ENCODE data around the gene APOBEC4. TPM values are rescaled to one million over a fixed set of nuclear protein-coding genes. Genes with fewer than 3 reads are reported as not detected.

APOBEC4 gene
- polyA plus RNA-seq, 1 of the 3 experiments (the other 2 are of a cell fraction) = not detected

GRCh38 chr1:183673605-183674323 is 20.6 kb upstream of the APOBEC4 start:
- Histone ChIP-seq H3K9me3 (no peaks in the 10 kb centered on the region), H3K27me3 (ENCODE audit: insufficient read depth) (no peaks in the 10 kb centered on the region), H3K4me3 (ENCODE audit: low read depth in 2 of 2, low read length in 1 of 2) (no peak overlapping the region), H4K20me1 (ENCODE audit: insufficient read depth) (no peaks in the 10 kb centered on the region), H3K4me1 (ENCODE audit: control insufficient read depth in 1 of 2, insufficient read depth in 2 of 2, low read depth in 1 of 2, low read length in 1 of 2) (peaks cover 0 to 2% of the 10 kb centered on the region in 2 experiments; a peak in 1 of 4 replicates), H3K9ac (no peak overlapping the region), H3K36me3 (replicated peaks in 1 of 2; ENCODE audit: control insufficient read depth in 1 of 2, insufficient read depth in 2 of 2, low read length in 1 of 2) (peaks cover 0 to 4% of the 10 kb centered on the region in 2 experiments), H3K79me2 (ENCODE audit: insufficient read depth) (no peaks in the 10 kb centered on the region; the same call in 1 of the 2 replicates), H3K27ac (ENCODE audit: low read depth in 2 of 2, low read length in 1 of 2) (no peak overlapping the region), H3K9me2 (no peaks in the 10 kb centered on the region), H2AFZ (ENCODE audit: low read depth) (no peak overlapping the region), H3K4me2 (no peak overlapping the region), H3F3A (replicated peaks; ENCODE audit: insufficient read depth) (no peaks in the 10 kb centered on the region)
- ChIA-PET POLR2A (no interaction called here), CTCF (interaction anchor here (0.9 to 1.4 kb wide), 5 partner anchors 11 to 242 kb away, joined by 3 to 6 read pairs (median 5); no protein-coding TSS in a partner anchor)
- TF ChIP-seq TAF1 (IDR thresholded peaks at IDR 0.05; ENCODE audit: borderline replicate concordance, low read depth, low read length) (no peak), TCF12 (IDR thresholded peaks at IDR 0.05) (no peak), RFX5 (IDR thresholded peaks at IDR 0.05; ENCODE audit: low read length) (no peak), NRF1 (IDR thresholded peaks at IDR 0.05; ENCODE audit: low read depth, low read length) (no peak), CTCF (IDR thresholded peaks at IDR 0.05) (no peak), TEAD4 (IDR thresholded peaks at IDR 0.05; ENCODE audit: borderline replicate concordance, insufficient read depth) (no peak), MEF2A (IDR thresholded peaks at IDR 0.05; ENCODE audit: borderline replicate concordance, low read depth) (no peak), JUND (IDR thresholded peaks at IDR 0.05) (no peak), FOXM1 (IDR thresholded peaks at IDR 0.05; ENCODE audit: low read depth) (no peak), USF1 (IDR thresholded peaks at IDR 0.05; ENCODE audit: borderline replicate concordance, low read depth) (no peak), GATA2 (CRISPR knock-in tag; IDR thresholded peaks at IDR 0.05) (no peak), MAX (IDR thresholded peaks at IDR 0.05; ENCODE audit: low read depth) (no peak), PBX3 (IDR thresholded peaks at IDR 0.05) (no peak), MXI1 (IDR thresholded peaks at IDR 0.05; ENCODE audit: low read depth, low read length) (no peak), SMC3 (IDR thresholded peaks at IDR 0.05; ENCODE audit: low read depth, low read length) (no peak), USF2 (IDR thresholded peaks at IDR 0.05; ENCODE audit: borderline replicate concordance, low read depth, low read length) (no peak)
- DNase-seq = no peak
- 87% methylated on average over 2 of the region's 2 CpGs for WGBS (ENCODE audit: low lambda C conversion rate)

All from SK-N-SH (cell line).